Endometrial microvascular endothelial cells (primary cell): ENCODE results near the gene ANO5. TPM values are rescaled to one million over a fixed set of nuclear protein-coding genes. Genes with fewer than 3 reads are reported as not detected.

ENCODE experiments used
- in situ Hi-C: cut with HindIII; loops from 2 replicates; pipeline ENCODE4 v1.10.0; 2017; ENCODE audit warnings: low sequenced_read_pairs, low pct_unique_long_range_greater_than_20kb; ENCODE audit errors: inconsistent ontology term
- total RNA-seq: library from RNA; depleted of rRNA; stranded (reverse); fragments of >200 nt; gene quantifications from one replicate; pipeline ENCODE4 v1.2.3, GENCODE V29; 2015; ENCODE audit errors: inconsistent ontology term

The ANO5 gene
- total RNA-seq, 1 donor from 2014 or later = 0.28 TPM

DNA sequence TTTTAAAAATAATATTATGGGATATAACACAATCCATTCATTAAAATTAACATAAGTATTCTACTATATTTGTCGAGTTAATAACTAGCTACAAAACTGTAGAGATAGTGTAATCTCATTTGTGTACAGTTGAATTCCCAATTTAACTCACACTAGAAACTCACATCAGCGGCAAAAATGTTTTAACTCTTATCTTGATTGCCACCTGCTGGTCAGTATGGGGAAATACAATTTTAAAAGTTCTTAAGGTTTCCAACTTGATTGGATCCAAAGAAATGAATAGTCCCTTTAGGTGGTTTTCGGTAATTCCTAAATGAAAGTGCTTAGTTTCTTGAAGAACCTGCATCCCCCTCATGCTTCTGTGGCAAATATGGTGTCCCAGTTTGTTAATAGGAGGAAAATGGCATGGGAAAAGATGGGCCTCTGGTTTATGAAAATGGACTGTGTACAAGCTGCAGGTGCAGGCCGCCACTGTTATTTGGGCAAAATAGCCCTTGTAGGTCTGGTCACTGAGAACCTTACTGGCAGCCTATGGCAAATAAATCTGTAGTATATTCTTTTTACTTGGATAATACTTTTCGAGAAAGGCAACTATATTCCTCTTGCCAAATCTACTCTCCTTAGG lies 111.6 kb downstream of the ANO5 start:
- in situ Hi-C loops = no loop called here

DNA sequence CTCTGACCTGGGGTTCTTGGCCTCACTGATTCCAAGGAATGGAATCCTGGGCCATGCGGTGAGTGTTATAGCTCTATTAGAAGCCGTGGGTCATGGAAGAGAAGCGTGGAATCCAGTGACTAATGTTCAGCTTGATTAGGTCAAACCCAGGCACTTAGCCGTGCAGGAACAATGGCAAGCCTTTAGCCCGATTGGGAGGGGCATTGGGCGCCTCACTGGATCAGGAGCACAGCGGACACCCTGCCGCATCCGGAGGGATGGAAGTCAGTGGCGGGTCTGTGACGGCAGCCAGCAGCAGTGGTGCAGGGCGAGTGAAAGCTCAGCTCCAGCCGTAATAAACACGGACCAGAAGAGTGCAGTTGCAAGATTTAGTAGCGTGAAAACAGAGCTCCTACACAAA lies 124.8 kb downstream of the ANO5 start:
- in situ Hi-C loops = no loop called here

DNA sequence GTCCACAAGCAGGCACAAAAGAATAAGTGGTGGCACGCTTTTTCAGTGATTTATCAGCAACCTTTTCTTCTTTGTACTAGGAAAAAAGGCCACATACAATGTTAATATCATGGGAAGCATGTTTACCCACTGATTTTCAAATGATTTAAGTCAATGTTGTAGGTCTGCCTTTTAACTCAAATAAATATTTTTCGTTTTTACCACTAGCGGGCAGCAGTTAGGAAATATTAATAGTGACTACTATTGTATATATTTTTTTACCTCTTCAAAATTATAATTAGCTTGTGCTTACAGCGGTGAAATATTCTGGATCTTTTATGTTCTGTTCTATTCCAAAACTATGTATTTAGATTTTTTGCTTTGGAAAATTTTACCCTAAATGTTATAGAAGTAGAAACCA lies 138.9 kb downstream of the ANO5 start:
- in situ Hi-C loops = loop anchor here (25.0 kb wide), 1 partner anchor 456 kb away; no protein-coding TSS in a partner anchor

Other genes starting within 250 kb of the ANO5 start
- not detected for gene SLC17A6, start 145.3 kb downstream of the ANO5 start, total RNA-seq